ENCODE results near the gene DTL. TPM values are rescaled to one million over a fixed set of nuclear protein-coding genes. Genes with fewer than 3 reads are reported as not detected.

The DTL gene
- total RNA-seq, 2 experiments from 2014 or later, result 61.7 to 64.4 TPM

DNA sequence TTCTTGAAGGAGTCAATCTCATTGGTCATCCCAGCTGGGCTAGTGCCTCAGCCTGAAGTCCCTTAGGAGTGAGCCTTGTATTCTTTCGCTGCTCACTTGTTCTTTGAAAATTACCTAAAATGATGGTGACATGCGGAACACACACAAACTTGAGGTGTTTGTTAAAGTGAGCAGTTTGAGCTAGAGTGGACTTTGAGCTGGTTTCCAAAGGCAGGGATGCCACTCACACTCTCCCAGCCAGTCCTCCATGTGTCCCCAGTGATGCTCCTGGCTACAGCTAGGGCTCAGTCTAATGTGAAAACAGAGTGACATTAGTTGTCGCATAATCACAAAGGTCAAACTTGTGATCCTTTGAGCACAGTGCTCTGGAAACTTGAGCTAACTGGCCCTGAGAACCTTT lies 84.3 kb downstream of the DTL start:
- H3K79me2 ChIP-seq (ENCODE audit: insufficient read depth, low read depth, low read length), result no peaks in the 10 kb centered on the region
- intact Hi-C loops (cut with micrococcal nuclease; ENCODE audit: unreplicated experiment), result no loop called here
- POLR2A ChIA-PET, result interaction anchor here (1.4 kb wide), 1 partner anchor 18 kb away, joined by 4 read pairs; no protein-coding TSS in a partner anchor
- CTCF ChIA-PET (ENCODE audit: unreplicated experiment), result interaction anchor here (1.1 kb wide), 1 partner anchor 166 kb away, joined by 3 read pairs; no protein-coding TSS in a partner anchor
- DNase-seq (ENCODE audit: low spot score), result no peak
- peaks cover 16% of the 10 kb centered on the region for H3K36me3 ChIP-seq (ENCODE audit: insufficient read depth, low read length)
- no peak overlapping the region for H3K4me2 ChIP-seq (ENCODE audit: low read length)
- H3K4me1 ChIP-seq (ENCODE audit: insufficient read depth, low read length, poor library complexity, severe bottlenecking), result peaks cover 17% of the 10 kb centered on the region
- H3K9me3 ChIP-seq (ENCODE audit: low read length), result no peaks in the 10 kb centered on the region
- BruUV-seq (replicated peaks), result no TSS peak
- TF ChIP-seq, protein P1, sequence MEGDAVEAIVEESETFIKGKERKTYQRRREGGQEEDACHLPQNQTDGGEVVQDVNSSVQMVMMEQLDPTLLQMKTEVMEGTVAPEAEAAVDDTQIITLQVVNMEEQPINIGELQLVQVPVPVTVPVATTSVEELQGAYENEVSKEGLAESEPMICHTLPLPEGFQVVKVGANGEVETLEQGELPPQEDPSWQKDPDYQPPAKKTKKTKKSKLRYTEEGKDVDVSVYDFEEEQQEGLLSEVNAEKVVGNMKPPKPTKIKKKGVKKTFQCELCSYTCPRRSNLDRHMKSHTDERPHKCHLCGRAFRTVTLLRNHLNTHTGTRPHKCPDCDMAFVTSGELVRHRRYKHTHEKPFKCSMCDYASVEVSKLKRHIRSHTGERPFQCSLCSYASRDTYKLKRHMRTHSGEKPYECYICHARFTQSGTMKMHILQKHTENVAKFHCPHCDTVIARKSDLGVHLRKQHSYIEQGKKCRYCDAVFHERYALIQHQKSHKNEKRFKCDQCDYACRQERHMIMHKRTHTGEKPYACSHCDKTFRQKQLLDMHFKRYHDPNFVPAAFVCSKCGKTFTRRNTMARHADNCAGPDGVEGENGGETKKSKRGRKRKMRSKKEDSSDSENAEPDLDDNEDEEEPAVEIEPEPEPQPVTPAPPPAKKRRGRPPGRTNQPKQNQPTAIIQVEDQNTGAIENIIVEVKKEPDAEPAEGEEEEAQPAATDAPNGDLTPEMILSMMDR (conservative IDR thresholded peaks at IDR 0.05; ENCODE audit: low read length), result no peak
- no peak for TF ChIP-seq EZH2phosphoT487 (IDR thresholded peaks at IDR 0.05; ENCODE audit: borderline replicate concordance, low read depth, low read length)
- H2AFZ ChIP-seq (ENCODE audit: low read length), result no peak overlapping the region
- no peaks in the 10 kb centered on the region for H3K9me2 ChIP-seq (ENCODE audit: insufficient read depth, low read length)
- no peak overlapping the region for H3K4me3 ChIP-seq (ENCODE audit: low read depth, low read length, poor library complexity, severe bottlenecking)
- H4K20me1 ChIP-seq (ENCODE audit: insufficient read depth, low read length), result no peaks in the 10 kb centered on the region
- H3K27ac ChIP-seq (ENCODE audit: low read depth, low read length, poor library complexity, severe bottlenecking), result no peak overlapping the region

DNA sequence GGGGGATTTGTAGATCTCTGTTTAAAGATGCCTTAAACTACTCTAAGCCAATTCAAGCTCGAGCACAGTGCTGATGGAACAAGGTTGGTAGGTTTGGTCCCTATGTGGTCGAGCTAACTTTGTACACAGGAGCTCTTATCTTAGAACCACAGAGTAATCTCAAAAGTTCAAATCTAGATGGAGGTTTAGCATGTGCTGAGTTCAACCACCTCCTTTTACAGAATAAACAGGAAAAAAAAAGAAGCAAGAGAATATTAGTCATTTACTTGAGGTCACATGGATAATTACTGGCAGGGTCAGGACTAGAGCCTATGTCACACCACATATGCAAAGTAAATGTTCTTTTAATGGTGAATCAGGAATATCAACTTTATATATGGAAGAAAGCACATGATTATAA lies 86.2 kb downstream of the DTL start:
- H3K9me2 ChIP-seq (ENCODE audit: insufficient read depth, low read length), result no peaks in the 10 kb centered on the region
- H3K4me2 ChIP-seq (ENCODE audit: low read length), result no peak overlapping the region
- CTCF ChIA-PET (ENCODE audit: unreplicated experiment), result no interaction called here
- H3K36me3 ChIP-seq (ENCODE audit: insufficient read depth, low read length), result peaks cover 12% of the 10 kb centered on the region
- intact Hi-C loops (cut with micrococcal nuclease; ENCODE audit: unreplicated experiment), result no loop called here
- no peaks in the 10 kb centered on the region for H3K79me2 ChIP-seq (ENCODE audit: insufficient read depth, low read depth, low read length)
- H3K4me3 ChIP-seq (ENCODE audit: low read depth, low read length, poor library complexity, severe bottlenecking), result no peak overlapping the region
- TF ChIP-seq EZH2phosphoT487 (IDR thresholded peaks at IDR 0.05; ENCODE audit: borderline replicate concordance, low read depth, low read length), result no peak
- TF ChIP-seq, protein P1 (conservative IDR thresholded peaks at IDR 0.05; ENCODE audit: low read length), result no peak
- peaks cover 17% of the 10 kb centered on the region for H3K4me1 ChIP-seq (ENCODE audit: insufficient read depth, low read length, poor library complexity, severe bottlenecking)
- POLR2A ChIA-PET, result no interaction called here
- H3K27ac ChIP-seq (ENCODE audit: low read depth, low read length, poor library complexity, severe bottlenecking), result no peak overlapping the region
- H4K20me1 ChIP-seq (ENCODE audit: insufficient read depth, low read length), result no peaks in the 10 kb centered on the region
- H3K9me3 ChIP-seq (ENCODE audit: low read length), result no peaks in the 10 kb centered on the region
- H2AFZ ChIP-seq (ENCODE audit: low read length), result no peak overlapping the region
- no peak for DNase-seq (ENCODE audit: low spot score)
- no TSS peak for BruUV-seq (replicated peaks)

GRCh38 chr1:212124690-212125582 lies 89.4 kb downstream of the DTL start:
- Histone ChIP-seq H2AFZ (ENCODE audit: low read length) (no peak overlapping the region), H3K79me2 (ENCODE audit: insufficient read depth, low read depth, low read length) (no peaks in the 10 kb centered on the region), H3K36me3 (ENCODE audit: insufficient read depth, low read length) (peaks cover 26% of the 10 kb centered on the region), H3K9me2 (ENCODE audit: insufficient read depth, low read length) (no peaks in the 10 kb centered on the region), H3K4me2 (ENCODE audit: low read length) (no peak overlapping the region), H3K9me3 (ENCODE audit: low read length) (no peaks in the 10 kb centered on the region), H3K4me3 (ENCODE audit: low read depth, low read length, poor library complexity, severe bottlenecking) (no peak overlapping the region), H3K4me1 (ENCODE audit: insufficient read depth, low read length, poor library complexity, severe bottlenecking) (no peaks in the 10 kb centered on the region), H4K20me1 (ENCODE audit: insufficient read depth, low read length) (no peaks in the 10 kb centered on the region), H3K27ac (ENCODE audit: low read depth, low read length, poor library complexity, severe bottlenecking) (no peak overlapping the region)
- intact Hi-C loops (cut with micrococcal nuclease; ENCODE audit: unreplicated experiment), result no loop called here
- BruUV-seq (replicated peaks), result no TSS peak
- ChIA-PET POLR2A (interaction anchor here (0.6 to 1.0 kb wide), 3 partner anchors 21 to 423 kb away, joined by 3 to 5 read pairs (median 4); no protein-coding TSS in a partner anchor), CTCF (ENCODE audit: unreplicated experiment) (no interaction called here)
- no peak for DNase-seq (ENCODE audit: low spot score)
- TF ChIP-seq EZH2phosphoT487 (IDR thresholded peaks at IDR 0.05; ENCODE audit: borderline replicate concordance, low read depth, low read length), result no peak
- TF ChIP-seq, protein P1 (conservative IDR thresholded peaks at IDR 0.05; ENCODE audit: low read length), result no peak

Measured in OCI-LY7 (cell line).